Effector memory CD4-positive, alpha-beta T cell (primary cell): Measurements from ENCODE around the gene LTB4R.
"Not testable (repeated sequence)": the region's sequence is repeated elsewhere in the genome, so short reads cannot be mapped to it uniquely, and the experiment has no call there.

ENCODE experiments used
- DNase-seq, 3 donors: peaks; one replicate each; pipeline ENCODE4 v3.0.0-alpha.2; 2020
- H3K27ac ChIP-seq: 2 replicates; pipeline ENCODE4 v1.7.0; 2013; ENCODE audit warnings: mild to moderate bottlenecking, low read length, moderate library complexity; ENCODE audit not compliant: insufficient read depth, poor library complexity, severe bottlenecking
- H3K27me3 ChIP-seq: replicated peaks from 2 replicates; pipeline ENCODE4 v1.7.0; 2013; ENCODE audit warnings: mild to moderate bottlenecking, low read length; ENCODE audit not compliant: insufficient read depth, control insufficient read depth, poor library complexity, severe bottlenecking
- H3K36me3 ChIP-seq: 2 replicates; pipeline ENCODE4 v1.7.0; 2013; ENCODE audit warnings: mild to moderate bottlenecking, low read length, moderate library complexity; ENCODE audit not compliant: control insufficient read depth, insufficient read depth
- H3K4me1 ChIP-seq: 2 replicates; pipeline ENCODE4 v1.7.0; 2013; ENCODE audit warnings: low read length, mild to moderate bottlenecking; ENCODE audit not compliant: control insufficient read depth, insufficient read depth, poor library complexity, severe bottlenecking
- H3K4me3 ChIP-seq: 2 replicates; pipeline ENCODE4 v1.7.0; 2013; ENCODE audit warnings: low read length, low read depth, mild to moderate bottlenecking; ENCODE audit not compliant: insufficient read depth, poor library complexity, severe bottlenecking
- H3K9me3 ChIP-seq: 2 replicates; pipeline ENCODE4 v1.7.0; 2013; ENCODE audit warnings: mild to moderate bottlenecking, low read length, moderate library complexity; ENCODE audit not compliant: control insufficient read depth

The LTB4R gene

GRCh38 chr14:24354482-24354825 lies 43.2 kb downstream of the LTB4R start:
- H3K36me3 ChIP-seq, H3K9me3 ChIP-seq, H3K4me3 ChIP-seq, DNase-seq, H3K27me3 ChIP-seq, H3K27ac ChIP-seq, H3K4me1 ChIP-seq: not testable (repeated sequence)

GRCh38 chr14:24355009-24355408 lies 43.7 kb downstream of the LTB4R start:
- Histone ChIP-seq H3K4me1 (no peaks in the 10 kb centered on the region), H3K27me3 (peaks cover 4% of the 10 kb centered on the region), H3K4me3 (no peak overlapping the region), H3K27ac (no peak overlapping the region), H3K9me3 (no peaks in the 10 kb centered on the region), H3K36me3 (no peaks in the 10 kb centered on the region)
- no peak for DNase-seq

GRCh38 chr14:24356208-24356607 lies 44.9 kb downstream of the LTB4R start:
- no peak overlapping the region for H3K27ac ChIP-seq
- no peak for DNase-seq
- H3K27me3 ChIP-seq, result peaks cover 4% of the 10 kb centered on the region
- no peak overlapping the region for H3K4me3 ChIP-seq
- H3K9me3 ChIP-seq, result no peaks in the 10 kb centered on the region
- H3K36me3 ChIP-seq, result no peaks in the 10 kb centered on the region
- H3K4me1 ChIP-seq, result no peaks in the 10 kb centered on the region

GRCh38 chr14:24360281-24360680 lies 49.0 kb downstream of the LTB4R start:
- H3K4me1 ChIP-seq, result no peaks in the 10 kb centered on the region
- H3K27me3 ChIP-seq, result peaks cover 9% of the 10 kb centered on the region
- DNase-seq, result no peak
- H3K27ac ChIP-seq, result no peak overlapping the region
- H3K9me3 ChIP-seq, result no peaks in the 10 kb centered on the region
- H3K4me3 ChIP-seq, result no peak overlapping the region
- H3K36me3 ChIP-seq, result no peaks in the 10 kb centered on the region

GRCh38 chr14:24361326-24361725 lies 50.0 kb downstream of the LTB4R start:
- Histone ChIP-seq H3K4me3 (no peak overlapping the region), H3K9me3 (no peaks in the 10 kb centered on the region), H3K27me3 (peaks cover 16% of the 10 kb centered on the region), H3K36me3 (no peaks in the 10 kb centered on the region), H3K27ac (no peak overlapping the region), H3K4me1 (peaks cover 10% of the 10 kb centered on the region)
- DNase-seq, result no peak

- DNase-seq, result no peak
- no peaks in the 10 kb centered on the region for H3K9me3 ChIP-seq
- H3K27ac ChIP-seq, result no peak overlapping the region
- H3K4me3 ChIP-seq, result no peak overlapping the region
- H3K27me3 ChIP-seq, result peaks cover 26% of the 10 kb centered on the region
- no peaks in the 10 kb centered on the region for H3K36me3 ChIP-seq
- peaks cover 20% of the 10 kb centered on the region for H3K4me1 ChIP-seq
Observed at GRCh38 chr14:24362241-24362960, 51.1 kb downstream of the LTB4R start.

- H3K9me3 ChIP-seq, result no peaks in the 10 kb centered on the region
Observed at GRCh38 chr14:24363401-24363800, 52.1 kb downstream of the LTB4R start.

GRCh38 chr14:24364841-24365240 lies 53.5 kb downstream of the LTB4R start:
- Histone ChIP-seq H3K36me3 (no peaks in the 10 kb centered on the region), H3K9me3 (no peaks in the 10 kb centered on the region), H3K4me3 (no peak overlapping the region), H3K4me1 (peaks cover 36% of the 10 kb centered on the region), H3K27me3 (peaks cover 43% of the 10 kb centered on the region), H3K27ac (no peak overlapping the region)
- no peak for DNase-seq

More at GRCh38 chr14:24363401-24363800, 52.1 kb downstream of the LTB4R start:
- Histone ChIP-seq H3K27me3 (peaks cover 36% of the 10 kb centered on the region), H3K4me1 (peaks cover 30% of the 10 kb centered on the region), H3K4me3 (no peak overlapping the region), H3K36me3 (no peaks in the 10 kb centered on the region), H3K27ac (no peak overlapping the region)
- no peak for DNase-seq

- Histone ChIP-seq H3K4me3 (peak overlapping the region; percentile 44), H3K9me3 (no peaks in the 10 kb centered on the region), H3K27ac (no peak overlapping the region), H3K36me3 (no peaks in the 10 kb centered on the region), H3K4me1 (peaks cover 36% of the 10 kb centered on the region), H3K27me3 (peaks cover 43% of the 10 kb centered on the region)
- peak; percentile 21 to 47 (median 21) for DNase-seq
Observed at GRCh38 chr14:24365600-24366412, 54.5 kb downstream of the LTB4R start.

- Histone ChIP-seq H3K4me3 (peak overlapping the region; percentile 44), H3K9me3 (no peaks in the 10 kb centered on the region), H3K27me3 (peaks cover 43% of the 10 kb centered on the region), H3K4me1 (peaks cover 36% of the 10 kb centered on the region), H3K36me3 (no peaks in the 10 kb centered on the region), H3K27ac (no peak overlapping the region)
- DNase-seq, result no peak
Observed at GRCh38 chr14:24366413-24366720, 55.1 kb downstream of the LTB4R start.
